K562 (cell line): ENCODE results near the gene CFAP251. TPM values are rescaled to one million over a fixed set of nuclear protein-coding genes. Genes with fewer than 3 reads are reported as not detected.

Experiments used
- ATAC-seq: fragments of 200-7000 bp; cut with Tn5 transposase; 3 replicates; pipeline ENCODE4 v1.9.1; 2020; ENCODE audit warnings: moderate library complexity
- BruUV-seq: library from RNA; stranded (reverse); fragments of 400-500 nt; replicated peaks from 2 replicates; lab custom pipeline; 2021; lab: Mats Ljungman, UMichigan
- CTCF ChIA-PET: fragments of 300-600 bp; formaldehyde crosslinking; extraction: SDS; loops from one replicate; lab custom pipeline; 2021; ENCODE audit warnings: low intra/inter-chr PET ratio; lab: Yijun Ruan, JAX
- POLR2A ChIA-PET: fragments of 300-600, 350-650 bp; sonication (Branson Sonifier 250); formaldehyde crosslinking; extraction: SDS; loops from one replicate; lab custom pipeline; 2021; ENCODE audit warnings: antibody characterized with exemption, inconsistent platforms; lab: Yijun Ruan, JAX
- DNase-seq, 4 experiments: peaks; one replicate each; pipeline versions ENCODE4 v3.0.0 to v3.0.0-alpha.2; 2011 to 2018; ENCODE audit warnings: low spot score in 3 of 4, mixed read lengths in 3 of 4; ENCODE audit errors: extremely low read depth in 1 of 4
- FAIRE-seq: peaks from 2 replicates; lab custom pipeline; 2011; peaks lifted over from hg19 to GRCh38; lab: Jason Lieb, UNC
- H2AFZ ChIP-seq: 2 replicates; pipeline ENCODE4 v1.6.0; 2011; ENCODE audit warnings: low read depth, low read length, control low read depth, inconsistent platforms
- H3K27ac ChIP-seq: fragments of 200-600 bp; 3 replicates; pipeline ENCODE4 v1.8.0; 2011; ENCODE audit warnings: low read depth, mild to moderate bottlenecking, control low read depth, inconsistent platforms, low read length, moderate library complexity, mixed read lengths; ENCODE audit errors: extremely low read depth
- H3K27me3 ChIP-seq, 2 experiments: fragments of 300-600 bp in 1 of 2; 2 replicates in 1 of 2; 3 replicates in 1 of 2; pipeline versions ENCODE4 v1.6.0 to v1.8.0; 2011; ENCODE audit warnings: inconsistent platforms in 2 of 2, low read length in 2 of 2, mild to moderate bottlenecking in 1 of 2, mixed read lengths in 1 of 2, moderate library complexity in 1 of 2; ENCODE audit not compliant: control insufficient read depth in 2 of 2, insufficient read depth in 2 of 2
- H3K36me3 ChIP-seq: fragments of 300-600 bp; 3 replicates; pipeline ENCODE4 v1.8.0; 2011; ENCODE audit warnings: mild to moderate bottlenecking, low read length, inconsistent platforms; ENCODE audit not compliant: control insufficient read depth, insufficient read depth
- H3K4me1 ChIP-seq, 2 experiments: fragments of 200-600 bp in 1 of 2; replicated peaks in 1 of 2; 2 replicates in 1 of 2; 3 replicates in 1 of 2; pipeline versions ENCODE4 v1.5.1 to v1.8.0; 2011; ENCODE audit warnings: inconsistent platforms in 2 of 2, low read length in 2 of 2, mild to moderate bottlenecking in 1 of 2, mixed read lengths in 1 of 2, moderate library complexity in 1 of 2; ENCODE audit not compliant: control insufficient read depth in 2 of 2, insufficient read depth in 2 of 2
- H3K4me2 ChIP-seq: 2 replicates; pipeline ENCODE4 v1.6.1; 2011; ENCODE audit warnings: low read length, control low read depth, inconsistent platforms, mixed read lengths; ENCODE audit not compliant: insufficient read depth
- H3K4me3 ChIP-seq: fragments of 200-600 bp; sonication (generic), shearing (Covaris generic); 2 replicates; pipeline ENCODE4 v1.5.1; 2016; ENCODE audit warnings: control low read depth, inconsistent platforms
- H3K79me2 ChIP-seq: fragments of 200-600 bp; 3 replicates; pipeline ENCODE4 v1.8.0; 2011; ENCODE audit warnings: low read length, inconsistent platforms; ENCODE audit not compliant: control insufficient read depth, insufficient read depth
- H3K9ac ChIP-seq, 2 experiments: 2 replicates each; pipeline versions ENCODE4 v1.6.0 to v1.6.1; 2011; ENCODE audit warnings: low read depth in 2 of 2, low read length in 2 of 2, control low read depth in 1 of 2, inconsistent platforms in 1 of 2, mild to moderate bottlenecking in 1 of 2, mixed read lengths in 1 of 2; ENCODE audit not compliant: insufficient read depth in 1 of 2
- H3K9me1 ChIP-seq: one replicate; pipeline ENCODE4 v1.6.0; 2011; ENCODE audit warnings: inconsistent platforms, mild to moderate bottlenecking, low read length, moderate library complexity; ENCODE audit not compliant: control insufficient read depth, insufficient read depth
- H3K9me3 ChIP-seq: replicated peaks from 2 replicates; pipeline ENCODE4 v1.5.1; 2011; ENCODE audit warnings: low read depth, low read length, inconsistent platforms; ENCODE audit not compliant: control insufficient read depth, insufficient read depth
- H4K20me1 ChIP-seq: replicated peaks from 2 replicates; pipeline ENCODE4 v1.6.1; 2011; ENCODE audit warnings: low read length, inconsistent platforms, mixed read lengths; ENCODE audit not compliant: control insufficient read depth, insufficient read depth
- ADNP ChIP-seq: fragments of 200-800 bp; sonication (Bioruptor generic); IDR thresholded peaks from 2 replicates; pipeline ENCODE4 v1.6.1; 2016; ENCODE audit warnings: missing genetic modification characterization, missing compliant biosample characterization
- ASH1L ChIP-seq: fragments of 450-650 bp; IDR thresholded peaks from 2 replicates; pipeline ENCODE4 v1.6.1; 2018; ENCODE audit warnings: borderline replicate concordance, mild to moderate bottlenecking, low read depth; ENCODE audit not compliant: partially characterized antibody
- KDM1A ChIP-seq, 2 experiments: fragments of 450-650 bp; IDR thresholded peaks; 2 replicates each; pipeline ENCODE4 v1.6.1; 2016; ENCODE audit warnings: mild to moderate bottlenecking in 2 of 2
- KDM5B ChIP-seq: fragments of 200-600 bp; sonication (generic); IDR thresholded peaks from 2 replicates; pipeline ENCODE4 v1.6.1; 2012; ENCODE audit warnings: low read depth, mild to moderate bottlenecking, moderate library complexity, low read length, control low read depth, inconsistent platforms; ENCODE audit not compliant: insufficient replicate concordance
- MCM3 ChIP-seq: fragments of 450-650 bp; IDR thresholded peaks from 2 replicates; pipeline ENCODE4 v1.6.1; 2016
- MEF2D ChIP-seq: conservative IDR thresholded peaks from 2 replicates; pipeline ENCODE4 v1.6.1; 2016; ENCODE audit warnings: low read depth, missing genetic modification characterization, missing compliant biosample characterization
- POLR2H ChIP-seq: IDR thresholded peaks from 2 replicates; pipeline ENCODE4 v1.6.1; 2016; ENCODE audit warnings: missing genetic modification characterization, low read depth, mild to moderate bottlenecking, control low read depth, missing compliant biosample characterization, moderate library complexity
- SREBF1 ChIP-seq: fragments of 150-350 bp; IDR thresholded peaks from 2 replicates; pipeline ENCODE4 v1.6.1; 2014; ENCODE audit warnings: antibody characterized with exemption, low read depth, low read length, borderline replicate concordance
- TAL1 ChIP-seq: fragments of 450-650 bp; IDR thresholded peaks from 2 replicates; pipeline ENCODE4 v1.6.1; 2016; ENCODE audit warnings: mild to moderate bottlenecking
- ZBTB26 ChIP-seq: fragments of 450-650 bp; formaldehyde crosslinking; IDR thresholded peaks from 2 replicates; pipeline ENCODE4 v1.4.0; 2022; ENCODE audit warnings: missing genetic modification characterization
- ZC3H4 ChIP-seq: sonication (generic); formaldehyde crosslinking; IDR thresholded peaks from 2 replicates; pipeline ENCODE4 v1.9.0; 2021; ENCODE audit warnings: missing genetic modification reagents, borderline replicate concordance
- ZNF280B ChIP-seq: fragments of 250-450 bp; sonication (Bioruptor Pico); IDR thresholded peaks from 2 replicates; pipeline ENCODE4 v1.5.1; 2021; ENCODE audit warnings: mild to moderate bottlenecking
- ZNF395 ChIP-seq: fragments of 200-800 bp; sonication (Bioruptor generic); IDR thresholded peaks from 2 replicates; pipeline ENCODE4 v1.6.1; 2017; ENCODE audit warnings: missing genetic modification characterization, missing compliant biosample characterization
- ZNF511 ChIP-seq: sonication (generic); formaldehyde crosslinking; IDR thresholded peaks from 2 replicates; pipeline ENCODE4 v1.8.0; 2022; ENCODE audit warnings: mild to moderate bottlenecking, missing genetic modification reagents
- ZNF830 ChIP-seq: fragments of 250-450 bp; sonication (Bioruptor Pico); IDR thresholded peaks from 2 replicates; pipeline ENCODE4 v1.5.0; 2021; ENCODE audit warnings: mild to moderate bottlenecking
- WGBS: fragments of 100-300 bp; shearing (Covaris generic); methylation state at CpG from one replicate; pipeline ENCODE4 v1.1.6; 2016; ENCODE audit warnings: low coverage, mixed read lengths; ENCODE audit not compliant: insufficient coverage; ENCODE audit errors: missing lambda C conversion rate; 5-methylcytosine and 5-hydroxymethylcytosine counted together
- in situ Hi-C: fragments of 300-500 bp; cut with MboI; formaldehyde crosslinking; loops from 4 replicates; pipeline ENCODE4 v1.15.0; 2018; ENCODE audit warnings: inconsistent platforms, mixed read lengths
- intact Hi-C: fragments of 100-400 bp; cut with micrococcal nuclease; formaldehyde crosslinking; loops from 2 replicates; pipeline ENCODE4 v1.14.2; 2022
- polyA plus RNA-seq, 8 experiments: library from polyadenylated mRNA; depleted of rRNA in 4 of 8; stranded (reverse) in 5 of 8; unstranded in 3 of 8; fragments of >200 nt; fragmentation: Nextera tagmentation in 2 of 8; fragmentation: Illumina TruSeq in 1 of 8; extraction: Ambion mirVana in 2 of 8; extraction: Trizol in 1 of 8; gene quantifications; 2 replicates each; pipeline versions ENCODE4 v1.2.1 to v1.2.3, GENCODE V29; 2011 to 2014; ENCODE audit warnings: inconsistent platforms in 1 of 8, missing spikeins in 1 of 8
- total RNA-seq, 7 experiments: library from RNA; depleted of rRNA in 6 of 7; stranded (reverse); fragments of >200 nt in 6 of 7; fragmentation: Illumina TruSeq in 2 of 7; extraction: Trizol in 2 of 7; gene quantifications; 2 replicates each; pipeline versions ENCODE4 v1.2.1 to v1.2.3, GENCODE V29; 2011 to 2021; ENCODE audit warnings: low replicate concordance in 1 of 7

Gene CFAP251
- total and polyA plus RNA-seq, 9 of the 15 experiments (the other 6 are each of a cell fraction or from before 2014, with no cell fraction given), result 16.6 to 31.0 (median 19.1) TPM

GRCh38 chr12:121888478-121889273 is 29.7 kb upstream of the CFAP251 start, which contains the start of gene PSMD9 (continued):
- TF ChIP-seq ZNF395 (CRISPR knock-in tag), result peak; percentile 61; the same call in 1 of the 2 replicates
- peak; percentile 89 for TF ChIP-seq ZNF511 (CRISPR knock-in tag)
- no peak for TF ChIP-seq ZC3H4
- peak; percentile 67; the same call in 1 of the 2 replicates for TF ChIP-seq ZNF830

- H3K36me3 ChIP-seq, result peaks cover 19% of the 10 kb centered on the region
- ChIA-PET POLR2A (interaction anchor here (1.8 to 2.4 kb wide), 2 partner anchors 28 to 94 kb away, joined by 4 to 16 read pairs; no protein-coding TSS in a partner anchor), CTCF (interaction anchor here (0.6 to 3.7 kb wide), 6 partner anchors 49 to 113 kb away, joined by 3 to 50 read pairs (median 5); partner anchors contain the start of gene RHOF)
- DNase-seq (no peak), FAIRE-seq (peak; percentile 66), ATAC-seq (no peak)
- WGBS, result under 1% methylated on average over 7 of the region's 7 CpGs
- no peaks in the 10 kb centered on the region for H3K27me3 ChIP-seq
- intact Hi-C loops, result loop anchor here (2.0 to 5.0 kb wide), 2 partner anchors 76 to 192 kb away; no protein-coding TSS in a partner anchor
- H3K79me2 ChIP-seq, result peaks cover 48% of the 10 kb centered on the region
- H3K27ac ChIP-seq, result peak overlapping the region; percentile 92
- H3K9me3 ChIP-seq, result no peaks in the 10 kb centered on the region
- H2AFZ ChIP-seq, result peak overlapping the region; percentile 88; the same call in 1 of the 2 replicates
- peaks cover 31 to 34% of the 10 kb centered on the region in 2 experiments for H3K4me1 ChIP-seq
- H4K20me1 ChIP-seq, result no peaks in the 10 kb centered on the region
- peak overlapping the region; percentile 83 for H3K4me2 ChIP-seq
- peak overlapping the region; percentile 74 for H3K4me3 ChIP-seq
- BruUV-seq, result no TSS peak
- in situ Hi-C loops, result loop anchor here (5.0 kb wide), 2 partner anchors 92 to 187 kb away; no protein-coding TSS in a partner anchor
- H3K9ac ChIP-seq, result peak overlapping the region; percentile 88 to 93
- no peaks in the 10 kb centered on the region for H3K9me1 ChIP-seq
- 0 out of 4 replicates have a peak, but pooled peaks of 1 of the 2 experiments have one; percentile 27 for TF ChIP-seq KDM1A (IDR thresholded peaks at IDR 0.05)
- no peak for TF ChIP-seq POLR2H (tag)
- TF ChIP-seq TAL1, result peak; percentile 45; the same call in 1 of the 2 replicates
- no peak for TF ChIP-seq MCM3
- TF ChIP-seq ZNF280B (CRISPR knock-in tag), result no peak
- TF ChIP-seq ASH1L, result no peak
- TF ChIP-seq MEF2D (tag), result no peak
- no peak for TF ChIP-seq KDM5B
- TF ChIP-seq ZBTB26 (CRISPR knock-in tag), result no peak
- no peak for TF ChIP-seq SREBF1
- 0 out of 2 replicates have a peak, but pooled peaks have one; percentile 18 for TF ChIP-seq ADNP (tag)
These were observed 29.1 kb upstream of the CFAP251 start for GRCh38 chr12:121889274-121889624.
